Liver (tissue), 9 donors: ENCODE data around the gene TUBA1C. TPM values are rescaled to one million over a fixed set of nuclear protein-coding genes. Genes with fewer than 3 reads are reported as not detected.

Experiments
- DNase-seq: peaks from one replicate; pipeline ENCODE4 v3.0.0-alpha.2; 2017; ENCODE audit warnings: low spot score
- H3K27ac ChIP-seq, 2 donors: one replicate each; pipeline ENCODE4 v1.7.0; 2013; ENCODE audit warnings: inconsistent platforms in 2 of 2, low read length in 2 of 2, control low read depth in 1 of 2, low read depth in 1 of 2, mild to moderate bottlenecking in 1 of 2
- H3K27me3 ChIP-seq, 4 donors: one replicate each; pipeline versions ENCODE4 v1.6.1 to v1.7.0; 2013; ENCODE audit warnings: low read length in 3 of 4, inconsistent platforms in 1 of 4, mild to moderate bottlenecking in 1 of 4, moderate library complexity in 1 of 4; ENCODE audit not compliant: control insufficient read depth in 4 of 4, insufficient read depth in 4 of 4
- H3K36me3 ChIP-seq, 4 donors: one replicate each; pipeline versions ENCODE4 v1.6.1 to v1.7.0; 2013; ENCODE audit warnings: low read length in 3 of 4, mild to moderate bottlenecking in 3 of 4, low read depth in 1 of 4, moderate library complexity in 1 of 4; ENCODE audit not compliant: control insufficient read depth in 4 of 4, insufficient read depth in 3 of 4
- H3K4me1 ChIP-seq, 4 donors: one replicate each; pipeline versions ENCODE4 v1.6.1 to v1.7.0; 2013; ENCODE audit warnings: low read length in 3 of 4, mild to moderate bottlenecking in 3 of 4, moderate library complexity in 1 of 4; ENCODE audit not compliant: control insufficient read depth in 4 of 4, insufficient read depth in 4 of 4
- H3K4me3 ChIP-seq, 3 donors: one replicate each; pipeline versions ENCODE4 v1.6.1 to v1.7.0; 2013; ENCODE audit warnings: low read length in 3 of 3, control low read depth in 1 of 3, low read depth in 1 of 3, mild to moderate bottlenecking in 1 of 3
- H3K9ac ChIP-seq, 2 donors: one replicate each; pipeline ENCODE4 v1.7.0; 2013; ENCODE audit warnings: low read length in 2 of 2, mild to moderate bottlenecking in 2 of 2, moderate library complexity in 2 of 2, control low read depth in 1 of 2, low read depth in 1 of 2
- H3K9me3 ChIP-seq, 4 donors: one replicate each; pipeline versions ENCODE4 v1.6.1 to v1.7.0; 2013; ENCODE audit warnings: low read length in 3 of 4; ENCODE audit not compliant: control insufficient read depth in 4 of 4
- CTCF ChIP-seq: fragments of 150-350 bp; IDR thresholded peaks from 2 replicates; pipeline ENCODE4 v1.5.1; 2017; ENCODE audit warnings: improper control_type of control experiment, low read depth, low read length; ENCODE audit not compliant: missing input control
- EGR1 ChIP-seq, 2 donors: IDR thresholded peaks; 2 replicates each; pipeline ENCODE4 v1.6.1; 2016 to 2018; ENCODE audit warnings: antibody characterized with exemption in 2 of 2, low read depth in 2 of 2
- FOXA1 ChIP-seq: IDR thresholded peaks from 2 replicates; pipeline ENCODE4 v1.6.1; 2016; ENCODE audit warnings: antibody characterized with exemption
- GABPA ChIP-seq, 2 donors: IDR thresholded peaks in 1 of 2; conservative IDR thresholded peaks in 1 of 2; 2 replicates each; pipeline ENCODE4 v1.6.1; 2016; ENCODE audit warnings: antibody characterized with exemption in 2 of 2, mild to moderate bottlenecking in 1 of 2, moderate library complexity in 1 of 2
- HNF4G ChIP-seq: IDR thresholded peaks from 2 replicates; pipeline ENCODE4 v1.6.1; 2016; ENCODE audit warnings: antibody characterized with exemption
- JUND ChIP-seq, 2 donors: IDR thresholded peaks; 2 replicates each; pipeline ENCODE4 v1.6.1; 2016; ENCODE audit warnings: antibody characterized with exemption in 2 of 2
- MAX ChIP-seq: IDR thresholded peaks from 2 replicates; pipeline ENCODE4 v1.6.1; 2016; ENCODE audit warnings: antibody characterized with exemption
- RAD21 ChIP-seq, 2 donors: IDR thresholded peaks; 2 replicates each; pipeline ENCODE4 v1.6.1; 2016; ENCODE audit warnings: antibody characterized with exemption in 2 of 2, mild to moderate bottlenecking in 2 of 2
- SP1 ChIP-seq: IDR thresholded peaks from 2 replicates; pipeline ENCODE4 v1.6.1; 2018; ENCODE audit warnings: antibody characterized with exemption, mild to moderate bottlenecking
- ZBTB33 ChIP-seq: IDR thresholded peaks from 2 replicates; pipeline ENCODE4 v1.6.1; 2016; ENCODE audit warnings: antibody characterized with exemption
- WGBS: extraction: QIAGEN DNeasy Blood & Tissue Kit; methylation state at CpG from one replicate; pipeline ENCODE4 v1.1.7; 2013; 5-methylcytosine and 5-hydroxymethylcytosine counted together
- polyA plus RNA-seq, 2 donors: library from polyadenylated mRNA; stranded (reverse) in 1 of 2; unstranded in 1 of 2; fragments of 200-250 nt in 1 of 2; fragments of >200 nt in 1 of 2; fragmentation: Nextera tagmentation in 1 of 2; extraction: Ambion mirVana in 1 of 2; gene quantifications; one replicate each; pipeline versions ENCODE4 v1.2.1 to v1.2.3, GENCODE V29; 2013 to 2015
- total RNA-seq, 2 donors: library from RNA; depleted of rRNA; stranded (reverse); fragments of >200 nt; gene quantifications; one replicate each; pipeline ENCODE4 v1.2.3, GENCODE V29; 2014
- donor health status: healthy.
- donor health status: healthy.
- donor health status: healthy.
- donor health status: healthy.
- donor health status: healthy.

The TUBA1C gene
- total and polyA plus RNA-seq, 4 donors = 54.6 to 162 (median 103) TPM

GRCh38 chr12:49296034-49296835 is 31.4 kb downstream of the TUBA1C start:
- Histone ChIP-seq H3K9ac (no peak overlapping the region), H3K4me1 (peaks cover 0 to 14% (median 7%) of the 10 kb centered on the region in 4 donors), H3K36me3 (no peaks in the 10 kb centered on the region), H3K27me3 (peaks cover 7 to 13% (median 9%) of the 10 kb centered on the region in 4 donors), H3K4me3 (no peak overlapping the region), H3K27ac (no peak overlapping the region), H3K9me3 (no peaks in the 10 kb centered on the region)
- DNase-seq = peak; percentile 74
- WGBS = 21% methylated on average over 54 of the region's 54 CpGs
- TF ChIP-seq HNF4G = no peak
- TF ChIP-seq RAD21 (IDR thresholded peaks at IDR 0.05) = peak in 1 of 2 donors; percentile 42
- peak; percentile 45 for TF ChIP-seq CTCF
- TF ChIP-seq EGR1 (IDR thresholded peaks at IDR 0.05; ENCODE audit: low read depth in 2 of 2) = no peak
- TF ChIP-seq MAX = no peak
- TF ChIP-seq SP1 = no peak
- TF ChIP-seq JUND (IDR thresholded peaks at IDR 0.05) = no peak
- no peak for TF ChIP-seq FOXA1
- no peak for TF ChIP-seq GABPA (IDR thresholded peaks at IDR 0.05 in 1 of 2, conservative IDR thresholded peaks at IDR 0.05 in 1 of 2)

- DNase-seq = no peak
- Histone ChIP-seq H3K4me1 (peaks cover 0 to 14% (median 7%) of the 10 kb centered on the region in 4 donors), H3K9ac (no peak overlapping the region), H3K4me3 (no peak overlapping the region), H3K9me3 (no peaks in the 10 kb centered on the region), H3K36me3 (no peaks in the 10 kb centered on the region), H3K27me3 (peaks cover 7 to 13% (median 11%) of the 10 kb centered on the region in 4 donors), H3K27ac (no peak overlapping the region)
- TF ChIP-seq ZBTB33 (no peak), CTCF (no peak), JUND (IDR thresholded peaks at IDR 0.05) (no peak), SP1 (no peak)
- WGBS = 6% methylated on average over 77 of the region's 77 CpGs
These were observed 32.2 kb downstream of the TUBA1C start for GRCh38 chr12:49296836-49297694.
